Measurements from ENCODE around the gene EGF. TPM values are rescaled to one million over a fixed set of nuclear protein-coding genes. Genes with fewer than 3 reads are reported as not detected.

The EGF gene
- total RNA-seq, 1 experiment from 2014 or later, result not detected

DNA sequence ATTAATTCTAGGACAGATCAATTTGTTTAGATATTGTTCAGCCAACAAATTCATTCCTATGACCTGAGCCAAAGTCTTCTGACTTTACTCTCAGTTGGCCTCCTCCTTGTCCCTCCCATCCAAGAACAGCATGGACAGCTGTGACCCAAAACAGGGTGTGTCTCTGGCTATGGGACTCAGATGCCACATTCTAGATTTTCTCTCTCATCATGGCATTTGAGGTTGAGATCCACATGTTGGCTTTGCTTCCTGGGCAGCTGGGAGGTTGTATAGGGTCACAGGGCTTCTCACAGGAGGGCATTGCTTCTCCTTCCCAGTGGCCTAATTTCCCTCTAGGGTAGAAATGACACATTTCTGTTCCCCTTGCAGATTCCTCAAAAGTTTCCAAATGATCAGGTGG is 22.6 kb upstream of the EGF start:
- Histone ChIP-seq H3K9me3 (ENCODE audit: control insufficient read depth, insufficient read depth, low read depth, low read length) (no peaks in the 10 kb centered on the region), H3K36me3 (ENCODE audit: control insufficient read depth, insufficient read depth, low read length) (no peaks in the 10 kb centered on the region), H3K4me3 (ENCODE audit: low read depth in 2 of 2, low read length in 2 of 2) (no peak overlapping the region), H3K27me3 (ENCODE audit: control insufficient read depth, insufficient read depth, low read length) (no peaks in the 10 kb centered on the region), H3K27ac (ENCODE audit: low read length) (no peak overlapping the region), H3K4me1 (ENCODE audit: control insufficient read depth, insufficient read depth, low read length) (no peaks in the 10 kb centered on the region)
- ChIA-PET CTCF (no interaction called here), POLR2A (no interaction called here)
- no peak for DNase-seq (ENCODE audit: low read depth, low spot score)
- no peak for ATAC-seq
- in situ Hi-C loops (cut with HindIII; ENCODE audit: low pct_unique_long_range_greater_than_20kb, low sequenced_read_pairs) (no loop called here), intact Hi-C loops (cut with micrococcal nuclease; ENCODE audit: unreplicated experiment) (no loop called here)
- no TSS peak for BruUV-seq (replicated peaks)
- TF ChIP-seq TCF7L2 (IDR thresholded peaks at IDR 0.05; ENCODE audit: low read depth, low read length), result no peak
- TF ChIP-seq CTCF (IDR thresholded peaks at IDR 0.05), result no peak
- no peak for TF ChIP-seq SIN3A (IDR thresholded peaks at IDR 0.05; ENCODE audit: borderline replicate concordance, insufficient read depth, low read depth, low read length)
- TF ChIP-seq REST (IDR thresholded peaks at IDR 0.05; ENCODE audit: insufficient read depth in 1 of 2, low read depth in 2 of 2, low read length in 1 of 2), result no peak
- TF ChIP-seq POLR2AphosphoS5 (IDR thresholded peaks at IDR 0.05; ENCODE audit: low read depth, low read length), result no peak

GRCh38 chr4:109902559-109903251 is 10.0 kb upstream of the EGF start:
- TF ChIP-seq TCF7L2 (IDR thresholded peaks at IDR 0.05; ENCODE audit: low read depth, low read length) (no peak), SIN3A (IDR thresholded peaks at IDR 0.05; ENCODE audit: borderline replicate concordance, insufficient read depth, low read depth, low read length) (no peak), POLR2AphosphoS5 (IDR thresholded peaks at IDR 0.05; ENCODE audit: low read depth, low read length) (no peak), CTCF (IDR thresholded peaks at IDR 0.05) (no peak), REST (IDR thresholded peaks at IDR 0.05; ENCODE audit: insufficient read depth in 1 of 2, low read depth in 2 of 2, low read length in 1 of 2) (no peak)
- no peaks in the 10 kb centered on the region for H3K27me3 ChIP-seq (ENCODE audit: control insufficient read depth, insufficient read depth, low read length)
- DNase-seq (ENCODE audit: low read depth, low spot score) (no peak), ATAC-seq (no peak)
- H3K4me1 ChIP-seq (ENCODE audit: control insufficient read depth, insufficient read depth, low read length), result no peaks in the 10 kb centered on the region
- no peaks in the 10 kb centered on the region for H3K9me3 ChIP-seq (ENCODE audit: control insufficient read depth, insufficient read depth, low read depth, low read length)
- H3K36me3 ChIP-seq (ENCODE audit: control insufficient read depth, insufficient read depth, low read length), result no peaks in the 10 kb centered on the region
- POLR2A ChIA-PET, result no interaction called here
- CTCF ChIA-PET, result no interaction called here
- no peak overlapping the region for H3K27ac ChIP-seq (ENCODE audit: low read length)
- intact Hi-C loops (cut with micrococcal nuclease; ENCODE audit: unreplicated experiment), result no loop called here
- in situ Hi-C loops (cut with HindIII; ENCODE audit: low pct_unique_long_range_greater_than_20kb, low sequenced_read_pairs), result no loop called here
- no TSS peak for BruUV-seq (replicated peaks)
- no peak overlapping the region for H3K4me3 ChIP-seq (ENCODE audit: low read depth in 2 of 2, low read length in 2 of 2)
